C4-2B (cell line): Measurements from ENCODE around the gene YJEFN3.

Source experiments
- ZFX ChIP-seq: fragments of 450-650 bp; IDR thresholded peaks from 2 replicates; pipeline ENCODE4 v1.6.1; 2017
- TF ChIP-seq, protein P1 (sequence below): fragments of 450-650 bp; conservative IDR thresholded peaks from 2 replicates; pipeline ENCODE4 v1.5.1; 2017; ENCODE audit warnings: mild to moderate bottlenecking

DNA sequence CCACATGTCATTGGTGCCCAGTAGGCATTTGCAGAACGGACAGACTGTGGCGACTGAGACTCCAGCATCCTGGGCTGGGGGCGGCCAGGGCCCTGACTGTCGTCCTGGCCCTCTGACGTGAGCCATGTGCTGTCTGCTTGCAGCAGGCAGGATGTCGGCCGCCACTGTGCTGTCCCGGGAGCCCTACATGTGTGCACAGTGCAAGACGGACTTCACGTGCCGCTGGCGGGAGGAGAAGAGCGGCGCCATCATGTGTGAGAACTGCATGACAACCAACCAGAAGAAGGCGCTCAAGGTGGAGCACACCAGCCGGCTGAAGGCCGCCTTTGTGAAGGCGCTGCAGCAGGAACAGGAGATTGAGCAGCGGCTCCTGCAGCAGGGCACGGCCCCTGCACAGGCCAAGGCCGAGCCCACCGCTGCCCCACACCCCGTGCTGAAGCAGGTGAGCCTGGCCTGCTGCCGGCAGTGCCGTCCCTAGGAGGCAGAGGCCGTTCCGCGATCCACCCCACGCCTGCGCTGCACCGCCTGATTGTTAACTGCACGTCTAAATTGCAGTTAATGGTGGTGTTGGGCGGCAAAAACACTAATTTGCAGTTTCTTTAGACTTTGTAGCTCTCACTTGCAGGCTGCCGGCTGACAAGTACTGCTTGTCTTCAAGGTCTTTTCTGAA, 27.6 kb upstream of the YJEFN3 start:
- TF ChIP-seq, protein P1, sequence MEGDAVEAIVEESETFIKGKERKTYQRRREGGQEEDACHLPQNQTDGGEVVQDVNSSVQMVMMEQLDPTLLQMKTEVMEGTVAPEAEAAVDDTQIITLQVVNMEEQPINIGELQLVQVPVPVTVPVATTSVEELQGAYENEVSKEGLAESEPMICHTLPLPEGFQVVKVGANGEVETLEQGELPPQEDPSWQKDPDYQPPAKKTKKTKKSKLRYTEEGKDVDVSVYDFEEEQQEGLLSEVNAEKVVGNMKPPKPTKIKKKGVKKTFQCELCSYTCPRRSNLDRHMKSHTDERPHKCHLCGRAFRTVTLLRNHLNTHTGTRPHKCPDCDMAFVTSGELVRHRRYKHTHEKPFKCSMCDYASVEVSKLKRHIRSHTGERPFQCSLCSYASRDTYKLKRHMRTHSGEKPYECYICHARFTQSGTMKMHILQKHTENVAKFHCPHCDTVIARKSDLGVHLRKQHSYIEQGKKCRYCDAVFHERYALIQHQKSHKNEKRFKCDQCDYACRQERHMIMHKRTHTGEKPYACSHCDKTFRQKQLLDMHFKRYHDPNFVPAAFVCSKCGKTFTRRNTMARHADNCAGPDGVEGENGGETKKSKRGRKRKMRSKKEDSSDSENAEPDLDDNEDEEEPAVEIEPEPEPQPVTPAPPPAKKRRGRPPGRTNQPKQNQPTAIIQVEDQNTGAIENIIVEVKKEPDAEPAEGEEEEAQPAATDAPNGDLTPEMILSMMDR, result no peak
- TF ChIP-seq ZFX, result no peak
